HG02571 (cell line): ENCODE data around the gene UBL4A.

ENCODE experiments used
- ATAC-seq: cut with Tn5 transposase; IDR thresholded peaks from one replicate; pipeline ENCODE4 v1.9.1; 2021; ENCODE audit warnings: mild to moderate bottlenecking, moderate library complexity; ENCODE audit not compliant: unreplicated experiment

The UBL4A gene

GRCh38 chrX:154484255-154485149 lies 1.9 kb downstream of the UBL4A start:
- no peak for ATAC-seq

- ATAC-seq = no peak
Measured at GRCh38 chrX:154483325-154483724, 3.1 kb downstream of the UBL4A start.

GRCh38 chrX:154482786-154483185 lies 3.6 kb downstream of the UBL4A start:
- ATAC-seq = no peak

- ATAC-seq = no peak
Measured at GRCh38 chrX:154481911-154482601, 4.4 kb downstream of the UBL4A start.

- ATAC-seq = no peak
Measured at GRCh38 chrX:154481195-154481594, 5.2 kb downstream of the UBL4A start.

GRCh38 chrX:154478728-154479622 lies 7.4 kb downstream of the UBL4A start, which contains the start of gene LAGE3:
LAGE3 (minus strand) TSS chrX:154479281; CDS start chrX:154478915, 366 bp downstream.
- peak; percentile 76 for ATAC-seq

GRCh38 chrX:154477891-154478477 lies 8.4 kb downstream of the UBL4A start:
- ATAC-seq = no peak

- no peak for ATAC-seq
Measured at GRCh38 chrX:154476821-154477220, 9.6 kb downstream of the UBL4A start.

- no peak for ATAC-seq
Measured at GRCh38 chrX:154473683-154474082, 12.7 kb downstream of the UBL4A start.

- no peak for ATAC-seq
Measured at GRCh38 chrX:154472685-154473632, 13.5 kb downstream of the UBL4A start.

- no peak for ATAC-seq
Measured at GRCh38 chrX:154471839-154472684, 14.4 kb downstream of the UBL4A start.

GRCh38 chrX:154470914-154471568 lies 15.4 kb downstream of the UBL4A start:
- ATAC-seq = no peak

GRCh38 chrX:154470434-154470833 lies 16.0 kb downstream of the UBL4A start:
- no peak for ATAC-seq

GRCh38 chrX:154469880-154470279 lies 16.5 kb downstream of the UBL4A start:
- no peak for ATAC-seq

GRCh38 chrX:154469114-154469513 lies 17.3 kb downstream of the UBL4A start:
- ATAC-seq = no peak

- no peak for ATAC-seq
Measured at GRCh38 chrX:154468217-154468616, 18.2 kb downstream of the UBL4A start.

- ATAC-seq = no peak
Measured at GRCh38 chrX:154467556-154467955, 18.9 kb downstream of the UBL4A start.

- ATAC-seq = no peak
Measured at GRCh38 chrX:154466907-154467306, 19.5 kb downstream of the UBL4A start.
